PC-9 (cell line): ENCODE measurements around the gene SLC22A15. TPM values are rescaled to one million over a fixed set of nuclear protein-coding genes. Genes with fewer than 3 reads are reported as not detected.

ENCODE experiments used
- BruUV-seq: library from RNA; stranded (reverse); fragments of 400-500 nt; replicated peaks from 2 replicates; lab custom pipeline; 2021; lab: Mats Ljungman, UMichigan
- CTCF ChIA-PET: fragments of 300-600 bp; sonication (Branson Sonifier 250); formaldehyde crosslinking; loops from one replicate; lab custom pipeline; 2022; ENCODE audit warnings: antibody characterized with exemption; lab: Charles Lee
- POLR2A ChIA-PET: fragments of 300-600 bp; sonication (Branson Sonifier 250); formaldehyde crosslinking; loops from one replicate; lab custom pipeline; 2022; ENCODE audit warnings: antibody characterized with exemption; ENCODE audit not compliant: unreplicated experiment; lab: Charles Lee
- DNase-seq, 2 experiments: peaks; one replicate each; pipeline versions ENCODE4 v3.0.0 to v3.0.0-alpha.2; 2015 to 2022; ENCODE audit warnings: mixed read lengths in 1 of 2
- H2AFZ ChIP-seq: fragments of 200-600 bp; sonication (generic); 2 replicates; pipeline ENCODE4 v1.8.1; 2017; ENCODE audit warnings: antibody characterized with exemption
- H3F3A ChIP-seq: fragments of 200-600 bp; sonication (generic); 2 replicates; pipeline ENCODE4 v1.8.1; 2017; ENCODE audit warnings: antibody characterized with exemption, mild to moderate bottlenecking, low read depth; ENCODE audit not compliant: insufficient read depth
- H3K27ac ChIP-seq: fragments of 200-600 bp; sonication (generic); 2 replicates; pipeline ENCODE4 v1.6.1; 2016; ENCODE audit warnings: mixed run types
- H3K27me3 ChIP-seq: fragments of 200-600 bp; sonication (generic); 2 replicates; pipeline ENCODE4 v1.6.1; 2016; ENCODE audit warnings: low read depth, mixed run types; ENCODE audit not compliant: insufficient read depth
- H3K36me3 ChIP-seq: fragments of 200-600 bp; sonication (generic); 2 replicates; pipeline ENCODE4 v1.6.1; 2016; ENCODE audit warnings: low read depth, mixed run types
- H3K4me1 ChIP-seq: fragments of 200-600 bp; sonication (generic); replicated peaks from 2 replicates; pipeline ENCODE4 v1.6.1; 2016; ENCODE audit warnings: mixed run types; ENCODE audit not compliant: insufficient read depth
- H3K4me2 ChIP-seq: fragments of 200-600 bp; sonication (generic); 2 replicates; pipeline ENCODE4 v1.6.1; 2017; ENCODE audit warnings: mixed run types
- H3K4me3 ChIP-seq: fragments of 200-600 bp; sonication (generic); 2 replicates; pipeline ENCODE4 v1.6.1; 2016; ENCODE audit warnings: mixed run types
- H3K79me2 ChIP-seq: fragments of 200-600 bp; sonication (generic); 2 replicates; pipeline ENCODE4 v1.6.1; 2017; ENCODE audit warnings: low read depth, mixed run types
- H3K9me2 ChIP-seq: fragments of 200-600 bp; sonication (generic); 2 replicates; pipeline ENCODE4 v1.8.1; 2017; ENCODE audit warnings: mild to moderate bottlenecking; ENCODE audit not compliant: insufficient read depth
- H3K9me3 ChIP-seq: fragments of 200-600 bp; sonication (generic); 2 replicates; pipeline ENCODE4 v1.8.1; 2016; ENCODE audit warnings: low read depth; ENCODE audit not compliant: insufficient read depth
- H4K20me1 ChIP-seq: fragments of 200-600 bp; sonication (generic); 2 replicates; pipeline ENCODE4 v1.8.1; 2017; ENCODE audit not compliant: insufficient read depth
- EZH2 ChIP-seq: fragments of 200-600 bp; sonication (generic); IDR thresholded peaks from 2 replicates; pipeline ENCODE4 v1.8.0; 2017; ENCODE audit warnings: antibody characterized with exemption, low read depth
- intact Hi-C: fragments of 100-400 bp; cut with micrococcal nuclease; formaldehyde crosslinking; loops from one replicate; pipeline ENCODE4 v1.10.0; 2022; ENCODE audit not compliant: unreplicated experiment
- total RNA-seq: library from RNA; stranded (reverse); gene quantifications from 2 replicates; pipeline ENCODE4 v1.2.3, GENCODE V29; 2021
- TF ChIP-seq, protein P1 (sequence below): fragments of 200-600 bp; sonication (generic); conservative IDR thresholded peaks from 2 replicates; pipeline ENCODE4 v1.6.1; 2017; ENCODE audit warnings: mixed run types, antibody characterized with exemption, mild to moderate bottlenecking, moderate library complexity

Gene SLC22A15
- total RNA-seq, 1 experiment from 2014 or later: 1.8 TPM

DNA sequence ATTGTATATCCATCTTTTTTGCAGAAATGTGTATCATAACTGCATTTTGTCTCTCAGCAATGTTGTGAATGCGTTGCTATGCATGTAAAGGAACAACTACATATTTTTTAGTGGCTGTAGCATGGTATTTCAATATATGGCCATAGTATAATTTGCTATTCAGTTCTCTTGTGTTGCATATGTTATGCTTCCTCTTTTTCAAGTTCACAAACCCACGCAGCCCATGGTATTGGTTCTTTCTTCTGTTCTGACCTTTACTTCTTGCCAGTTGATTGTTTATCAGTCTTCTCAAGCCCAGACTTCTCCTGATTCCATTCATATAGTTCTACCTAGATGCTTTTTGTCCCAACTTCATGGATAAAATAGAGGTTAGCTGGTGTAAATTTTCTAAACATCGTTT is 6.1 kb downstream of the SLC22A15 start:
- CTCF ChIA-PET: no interaction called here
- Histone ChIP-seq H3K9me2 (no peaks in the 10 kb centered on the region), H3K79me2 (peaks cover 13% of the 10 kb centered on the region), H3K27ac (no peak overlapping the region), H3F3A (peaks cover 8% of the 10 kb centered on the region), H3K27me3 (no peaks in the 10 kb centered on the region), H3K4me3 (no peak overlapping the region), H3K36me3 (no peaks in the 10 kb centered on the region), H3K9me3 (no peaks in the 10 kb centered on the region), H3K4me1 (peaks cover 21% of the 10 kb centered on the region), H4K20me1 (0 out of 2 replicates have a peak, but pooled peaks cover 5% of the 10 kb centered on the region), H2AFZ (no peak overlapping the region), H3K4me2 (no peak overlapping the region)
- POLR2A ChIA-PET: no interaction called here
- intact Hi-C loops: loop anchor here (5.0 kb wide), 1 partner anchor 385 kb away; no protein-coding TSS in a partner anchor
- DNase-seq: no peak
- BruUV-seq: no TSS peak
- TF ChIP-seq, protein P1, sequence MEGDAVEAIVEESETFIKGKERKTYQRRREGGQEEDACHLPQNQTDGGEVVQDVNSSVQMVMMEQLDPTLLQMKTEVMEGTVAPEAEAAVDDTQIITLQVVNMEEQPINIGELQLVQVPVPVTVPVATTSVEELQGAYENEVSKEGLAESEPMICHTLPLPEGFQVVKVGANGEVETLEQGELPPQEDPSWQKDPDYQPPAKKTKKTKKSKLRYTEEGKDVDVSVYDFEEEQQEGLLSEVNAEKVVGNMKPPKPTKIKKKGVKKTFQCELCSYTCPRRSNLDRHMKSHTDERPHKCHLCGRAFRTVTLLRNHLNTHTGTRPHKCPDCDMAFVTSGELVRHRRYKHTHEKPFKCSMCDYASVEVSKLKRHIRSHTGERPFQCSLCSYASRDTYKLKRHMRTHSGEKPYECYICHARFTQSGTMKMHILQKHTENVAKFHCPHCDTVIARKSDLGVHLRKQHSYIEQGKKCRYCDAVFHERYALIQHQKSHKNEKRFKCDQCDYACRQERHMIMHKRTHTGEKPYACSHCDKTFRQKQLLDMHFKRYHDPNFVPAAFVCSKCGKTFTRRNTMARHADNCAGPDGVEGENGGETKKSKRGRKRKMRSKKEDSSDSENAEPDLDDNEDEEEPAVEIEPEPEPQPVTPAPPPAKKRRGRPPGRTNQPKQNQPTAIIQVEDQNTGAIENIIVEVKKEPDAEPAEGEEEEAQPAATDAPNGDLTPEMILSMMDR: no peak
- TF ChIP-seq EZH2: no peak

DNA sequence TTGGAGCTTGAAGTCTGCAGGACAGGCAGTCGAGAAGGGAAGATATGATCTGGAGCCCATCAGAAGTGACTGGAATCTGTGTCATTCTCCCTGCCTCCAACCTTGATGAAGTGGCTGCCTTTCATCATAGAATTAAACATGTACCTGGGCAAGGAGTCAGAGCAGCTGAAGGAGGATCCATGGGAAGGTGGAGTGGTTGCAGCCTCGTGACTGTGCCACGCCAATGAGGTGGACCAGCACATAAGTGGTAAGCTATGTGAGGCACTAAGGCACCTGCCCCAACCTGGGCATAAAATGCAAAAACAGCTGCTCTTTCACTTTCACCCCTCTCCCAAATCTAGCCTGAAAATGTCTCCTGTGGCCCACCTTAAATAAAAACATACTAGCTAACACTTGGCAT is 7.3 kb downstream of the SLC22A15 start:
- H3K9me3 ChIP-seq: no peaks in the 10 kb centered on the region
- CTCF ChIA-PET: no interaction called here
- H4K20me1 ChIP-seq: 0 out of 2 replicates have a peak, but pooled peaks cover 5% of the 10 kb centered on the region
- TF ChIP-seq EZH2: no peak
- TF ChIP-seq, protein P1: no peak
- no peaks in the 10 kb centered on the region for H3K27me3 ChIP-seq
- peaks cover 9% of the 10 kb centered on the region for H3K4me1 ChIP-seq
- no peak for DNase-seq
- no peak overlapping the region for H3K4me2 ChIP-seq
- H3K79me2 ChIP-seq: peaks cover 8% of the 10 kb centered on the region
- H3K27ac ChIP-seq: no peak overlapping the region
- intact Hi-C loops: loop anchor here (5.0 kb wide), 1 partner anchor 386 kb away; no protein-coding TSS in a partner anchor
- H3K9me2 ChIP-seq: no peaks in the 10 kb centered on the region
- H3F3A ChIP-seq: no peaks in the 10 kb centered on the region
- POLR2A ChIA-PET: no interaction called here
- H2AFZ ChIP-seq: no peak overlapping the region
- H3K36me3 ChIP-seq: no peaks in the 10 kb centered on the region
- H3K4me3 ChIP-seq: no peak overlapping the region
- BruUV-seq: no TSS peak

DNA sequence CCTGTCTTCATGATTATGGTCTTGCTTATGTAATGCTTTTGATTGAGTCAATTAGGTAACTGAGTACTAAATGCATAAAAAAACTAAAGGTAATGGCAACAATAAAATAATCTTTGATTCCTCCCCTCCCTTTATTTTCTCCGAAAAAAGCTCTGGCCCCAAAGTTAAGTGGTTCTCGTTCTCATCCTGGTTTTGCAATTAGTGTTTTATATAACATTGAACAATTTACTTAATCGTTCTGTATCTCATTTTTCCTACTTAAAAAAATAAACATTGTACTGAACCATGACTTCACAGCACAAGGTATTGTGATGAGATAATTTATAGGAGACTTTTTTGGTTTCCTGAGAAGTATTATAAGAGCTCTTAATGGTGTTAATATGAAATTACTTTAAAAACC is 11.3 kb downstream of the SLC22A15 start:
- intact Hi-C loops: no loop called here
- no peak for DNase-seq
- H3K4me1 ChIP-seq: no peaks in the 10 kb centered on the region
- TF ChIP-seq EZH2: no peak
- TF ChIP-seq, protein P1: no peak
- H3K36me3 ChIP-seq: no peaks in the 10 kb centered on the region
- H3K79me2 ChIP-seq: no peaks in the 10 kb centered on the region
- no peak overlapping the region for H3K4me2 ChIP-seq
- no peak overlapping the region for H3K27ac ChIP-seq
- H3K9me2 ChIP-seq: no peaks in the 10 kb centered on the region
- H3F3A ChIP-seq: no peaks in the 10 kb centered on the region
- POLR2A ChIA-PET: interaction anchor here (0.6 kb wide), 1 partner anchor 1204 kb away, joined by 3 read pairs; no protein-coding TSS in a partner anchor
- no peaks in the 10 kb centered on the region for H3K27me3 ChIP-seq
- H3K4me3 ChIP-seq: no peak overlapping the region
- H2AFZ ChIP-seq: no peak overlapping the region
- no peaks in the 10 kb centered on the region for H4K20me1 ChIP-seq
- H3K9me3 ChIP-seq: no peaks in the 10 kb centered on the region
- BruUV-seq: no TSS peak
- CTCF ChIA-PET: no interaction called here
